ENCODE data around the gene ABCA10. TPM values are rescaled to one million over a fixed set of nuclear protein-coding genes. Genes with fewer than 3 reads are reported as not detected.

ABCA10 gene
- total and polyA plus RNA-seq, 2 of the 13 experiments (the other 11 are each of a cell fraction or from before 2014, with no cell fraction given): 0.02 to 0.08 TPM

DNA sequence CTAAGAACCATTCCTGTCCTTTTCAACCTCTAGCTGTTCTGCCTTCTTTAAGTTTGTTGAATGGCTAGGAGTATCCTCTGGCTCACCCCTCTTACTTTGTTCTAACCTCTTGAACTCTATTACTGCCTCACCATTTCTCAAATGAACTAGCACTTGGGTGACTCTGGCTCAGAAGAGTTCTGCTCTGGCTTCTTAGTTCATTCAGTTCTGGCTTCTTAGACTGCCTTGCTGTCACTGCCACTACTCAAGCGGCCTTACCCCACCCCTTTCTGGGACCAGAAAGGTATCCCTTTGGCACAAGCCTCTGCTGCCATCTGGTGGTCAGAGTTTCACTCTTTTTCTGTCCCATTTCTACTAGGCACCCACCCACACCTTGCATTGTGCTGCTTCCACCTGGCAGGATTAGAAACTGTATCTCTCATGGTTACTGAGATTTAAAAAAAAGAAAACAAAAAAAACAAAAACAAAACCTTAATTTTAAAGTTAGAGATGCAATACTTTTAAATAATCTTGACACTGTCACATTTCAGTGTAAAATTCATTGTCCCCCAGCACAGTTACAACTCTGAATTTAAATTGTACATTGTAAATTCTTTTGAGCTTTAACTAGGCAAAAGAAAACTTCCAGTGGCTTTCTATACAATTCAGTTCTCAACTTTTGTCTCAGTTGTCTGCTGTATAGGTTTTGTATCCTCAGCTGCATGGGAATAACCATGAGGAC, 6.9 kb upstream of the ABCA10 start (continued):
- TF ChIP-seq ZNF513 (CRISPR knock-in tag; conservative IDR thresholded peaks at IDR 0.05) (no peak), ZNF878 (CRISPR knock-in tag; IDR thresholded peaks at IDR 0.05) (0 out of 2 replicates have a peak, but pooled peaks have one; percentile 63), HNF4A (CRISPR knock-in tag; IDR thresholded peaks at IDR 0.05) (0 out of 2 replicates have a peak, but pooled peaks have one; percentile 35), ZNF251 (CRISPR knock-in tag; IDR thresholded peaks at IDR 0.05) (no peak), MED1 (CRISPR knock-in tag; IDR thresholded peaks at IDR 0.05) (peak; percentile 74), ZNF205 (CRISPR knock-in tag; IDR thresholded peaks at IDR 0.05) (0 out of 2 replicates have a peak, but pooled peaks have one; percentile 61), ZNF607 (CRISPR knock-in tag; IDR thresholded peaks at IDR 0.05; ENCODE audit: borderline replicate concordance) (peak; percentile 66; the same call in 1 of the 2 replicates), ZBTB26 (CRISPR knock-in tag; IDR thresholded peaks at IDR 0.05; ENCODE audit: borderline replicate concordance) (no peak), KDM5B (CRISPR knock-in tag; IDR thresholded peaks at IDR 0.05; ENCODE audit: borderline replicate concordance) (no peak), ZNF282 (IDR thresholded peaks at IDR 0.05; ENCODE audit: partially characterized antibody) (no peak), FOXA3 (CRISPR knock-in tag; IDR thresholded peaks at IDR 0.05) (peak; percentile 44; the same call in 1 of the 2 replicates), ZNF333 (CRISPR knock-in tag; IDR thresholded peaks at IDR 0.05; ENCODE audit: borderline replicate concordance) (no peak), ZFP91 (CRISPR knock-in tag; IDR thresholded peaks at IDR 0.05; ENCODE audit: borderline replicate concordance) (no peak; the same call in 1 of the 2 replicates), PBX2 (CRISPR knock-in tag; IDR thresholded peaks at IDR 0.05) (peak; percentile 81), ZNF354B (CRISPR knock-in tag; IDR thresholded peaks at IDR 0.05) (peak; percentile 76; the same call in 1 of the 2 replicates), U2AF2 (IDR thresholded peaks at IDR 0.05; ENCODE audit: low read depth, low read length) (no peak), ZNF780A (CRISPR knock-in tag; IDR thresholded peaks at IDR 0.05) (no peak), KAT8 (CRISPR knock-in tag; IDR thresholded peaks at IDR 0.05) (peak; percentile 79; the same call in 1 of the 2 replicates)
- TF ChIP-seq, protein P1, sequence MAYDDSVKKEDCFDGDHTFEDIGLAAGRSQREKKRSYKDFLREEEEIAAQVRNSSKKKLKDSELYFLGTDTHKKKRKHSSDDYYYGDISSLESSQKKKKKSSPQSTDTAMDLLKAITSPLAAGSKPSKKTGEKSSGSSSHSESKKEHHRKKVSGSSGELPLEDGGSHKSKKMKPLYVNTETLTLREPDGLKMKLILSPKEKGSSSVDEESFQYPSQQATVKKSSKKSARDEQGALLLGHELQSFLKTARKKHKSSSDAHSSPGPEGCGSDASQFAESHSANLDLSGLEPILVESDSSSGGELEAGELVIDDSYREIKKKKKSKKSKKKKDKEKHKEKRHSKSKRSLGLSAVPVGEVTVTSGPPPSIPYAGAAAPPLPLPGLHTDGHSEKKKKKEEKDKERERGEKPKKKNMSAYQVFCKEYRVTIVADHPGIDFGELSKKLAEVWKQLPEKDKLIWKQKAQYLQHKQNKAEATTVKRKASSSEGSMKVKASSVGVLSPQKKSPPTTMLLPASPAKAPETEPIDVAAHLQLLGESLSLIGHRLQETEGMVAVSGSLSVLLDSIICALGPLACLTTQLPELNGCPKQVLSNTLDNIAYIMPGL (CRISPR knock-in tag; IDR thresholded peaks at IDR 0.05; ENCODE audit: borderline replicate concordance in 1 of 2, low read depth in 1 of 2): peak; percentile 72 to 82
- TF ChIP-seq, protein P2, sequence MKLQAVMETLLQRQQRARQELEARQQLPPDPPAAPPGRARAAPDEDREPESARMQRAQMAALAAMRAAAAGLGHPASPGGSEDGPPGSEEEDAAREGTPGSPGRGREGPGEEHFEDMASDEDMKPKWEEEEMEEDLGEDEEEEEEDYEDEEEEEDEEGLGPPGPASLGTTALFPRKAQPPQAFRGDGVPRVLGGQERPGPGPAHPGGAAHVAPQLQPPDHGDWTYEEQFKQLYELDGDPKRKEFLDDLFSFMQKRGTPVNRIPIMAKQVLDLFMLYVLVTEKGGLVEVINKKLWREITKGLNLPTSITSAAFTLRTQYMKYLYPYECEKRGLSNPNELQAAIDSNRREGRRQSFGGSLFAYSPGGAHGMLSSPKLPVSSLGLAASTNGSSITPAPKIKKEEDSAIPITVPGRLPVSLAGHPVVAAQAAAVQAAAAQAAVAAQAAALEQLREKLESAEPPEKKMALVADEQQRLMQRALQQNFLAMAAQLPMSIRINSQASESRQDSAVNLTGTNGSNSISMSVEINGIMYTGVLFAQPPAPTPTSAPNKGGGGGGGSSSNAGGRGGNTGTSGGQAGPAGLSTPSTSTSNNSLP (IDR thresholded peaks at IDR 0.05; ENCODE audit: low read depth, low read length): no peak
